CD8-positive, alpha-beta memory T cell (primary cell): ENCODE results near the gene DDX25. TPM values are rescaled to one million over a fixed set of nuclear protein-coding genes. Genes with fewer than 3 reads are reported as not detected.

Experiments used
- CTCF ChIA-PET: fragments of 350-600 bp; sonication (Branson Sonifier 250); formaldehyde crosslinking; loops from one replicate; lab custom pipeline; 2021; ENCODE audit warnings: antibody characterized with exemption; lab: Charles Lee
- POLR2A ChIA-PET: fragments of 350-600 bp; sonication (Branson Sonifier 250); formaldehyde crosslinking; loops from one replicate; lab custom pipeline; 2021; ENCODE audit warnings: antibody characterized with exemption; lab: Charles Lee
- DNase-seq, 5 donors: peaks; one replicate each; pipeline versions ENCODE4 v3.0.0 to v3.0.0-alpha.2; 2020 to 2022; ENCODE audit warnings: mixed read lengths in 1 of 5
- H3K27ac ChIP-seq: one replicate; pipeline ENCODE4 v1.7.0; 2013; ENCODE audit warnings: low read depth, mild to moderate bottlenecking, low read length, moderate library complexity
- H3K27me3 ChIP-seq: 2 replicates; pipeline ENCODE4 v1.7.0; 2013; ENCODE audit warnings: low read length, mild to moderate bottlenecking; ENCODE audit not compliant: insufficient read depth, poor library complexity, severe bottlenecking
- H3K36me3 ChIP-seq: 2 replicates; pipeline ENCODE4 v1.7.0; 2013; ENCODE audit warnings: mild to moderate bottlenecking, low read length, moderate library complexity; ENCODE audit not compliant: insufficient read depth
- H3K4me1 ChIP-seq: 2 replicates; pipeline ENCODE4 v1.7.0; 2013; ENCODE audit warnings: mild to moderate bottlenecking, low read length, moderate library complexity; ENCODE audit not compliant: insufficient read depth
- H3K4me3 ChIP-seq: 2 replicates; pipeline ENCODE4 v1.7.0; 2013; ENCODE audit warnings: mild to moderate bottlenecking, low read length
- H3K9me3 ChIP-seq: 2 replicates; pipeline ENCODE4 v1.7.0; 2013; ENCODE audit warnings: mild to moderate bottlenecking, low read length
- H3K27ac Mint-ChIP-seq, 8 donors: one replicate each; pipeline ENCODE4 v1.8.0; 2020 to 2021; ENCODE audit warnings: mixed read lengths in 8 of 8, mild to moderate bottlenecking in 6 of 8, inconsistent platforms in 3 of 8, moderate library complexity in 3 of 8
- H3K27me3 Mint-ChIP-seq, 2 donors: one replicate each; pipeline ENCODE4 v1.8.0; 2020 to 2021; ENCODE audit warnings: mixed read lengths in 2 of 2, mild to moderate bottlenecking in 1 of 2, moderate library complexity in 1 of 2
- H3K36me3 Mint-ChIP-seq, 3 donors: one replicate each; pipeline ENCODE4 v1.8.0; 2020 to 2021; ENCODE audit warnings: mixed read lengths in 3 of 3, inconsistent platforms in 1 of 3, mild to moderate bottlenecking in 1 of 3
- H3K4me1 Mint-ChIP-seq, 3 donors: one replicate each; pipeline ENCODE4 v1.8.0; 2020 to 2021; ENCODE audit warnings: mixed read lengths in 3 of 3, inconsistent platforms in 1 of 3, mild to moderate bottlenecking in 1 of 3
- H3K4me3 Mint-ChIP-seq, 7 donors: one replicate each; pipeline ENCODE4 v1.8.0; 2020 to 2021; ENCODE audit warnings: mixed read lengths in 7 of 7, mild to moderate bottlenecking in 6 of 7, moderate library complexity in 4 of 7, inconsistent platforms in 2 of 7
- H3K9me3 Mint-ChIP-seq, 5 donors: one replicate each; pipeline ENCODE4 v1.8.0; 2020 to 2022; ENCODE audit warnings: mixed read lengths in 5 of 5, mild to moderate bottlenecking in 3 of 5, moderate library complexity in 2 of 5, inconsistent platforms in 1 of 5
- polyA plus RNA-seq: library from polyadenylated mRNA; unstranded; fragments of 300-500 nt; fragmentation: Illumina TruSeq; gene quantifications from one replicate; pipeline ENCODE4 v1.2.3, GENCODE V29; 2021
- total RNA-seq, 2 experiments: library from RNA; stranded (reverse); gene quantifications; one replicate each; pipeline ENCODE4 v1.2.3, GENCODE V29; 2021

Gene DDX25
- total and polyA plus RNA-seq, 3 experiments from 2014 or later, result 0.46 TPM; not detected in 2

DNA sequence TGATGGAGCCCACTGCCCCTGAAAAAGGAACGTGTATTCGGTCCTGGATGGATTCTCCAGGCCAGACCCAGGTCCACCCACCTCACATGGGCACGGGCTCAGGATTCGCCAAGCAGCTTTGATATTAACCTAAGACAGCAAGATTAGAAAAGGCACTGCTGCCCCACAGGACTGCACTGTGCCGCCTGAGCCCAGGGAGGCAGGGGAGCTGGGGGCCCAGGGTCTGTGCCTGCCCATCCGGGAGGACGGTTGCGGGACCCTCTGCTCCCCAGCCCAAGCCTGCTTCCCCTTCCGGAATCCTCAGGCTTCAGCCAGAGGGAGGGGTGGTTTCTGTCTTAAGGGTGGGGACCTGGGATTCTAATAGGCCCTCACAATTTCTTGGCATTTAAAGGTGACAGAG, 28.0 kb downstream of the DDX25 start:
- Mint-ChIP-seq H3K27ac (no peak overlapping the region), H3K9me3 (no peaks in the 10 kb centered on the region), H3K4me1 (peaks cover 0 to 5% (median 0%) of the 10 kb centered on the region in 3 donors), H3K36me3 (no peaks in the 10 kb centered on the region), H3K27me3 (peaks cover 9 to 37% of the 10 kb centered on the region in 2 donors), H3K4me3 (no peak overlapping the region)
- Histone ChIP-seq H3K4me3 (no peak overlapping the region), H3K9me3 (no peaks in the 10 kb centered on the region), H3K27me3 (no peaks in the 10 kb centered on the region), H3K36me3 (no peaks in the 10 kb centered on the region), H3K27ac (no peak overlapping the region), H3K4me1 (no peaks in the 10 kb centered on the region)
- ChIA-PET CTCF (no interaction called here), POLR2A (no interaction called here)
- DNase-seq, result no peak

- no peak overlapping the region for H3K4me3 Mint-ChIP-seq
- DNase-seq, result no peak
- POLR2A ChIA-PET, result no interaction called here
- H3K27ac ChIP-seq, result no peak overlapping the region
- no peak overlapping the region for H3K27ac Mint-ChIP-seq
- no peak overlapping the region for H3K4me3 ChIP-seq
- no peaks in the 10 kb centered on the region for H3K9me3 ChIP-seq
- peaks cover 0 to 5% (median under 1%) of the 10 kb centered on the region in 3 donors for H3K4me1 Mint-ChIP-seq
- peaks cover 9 to 31% of the 10 kb centered on the region in 2 donors for H3K27me3 Mint-ChIP-seq
- H3K4me1 ChIP-seq, result no peaks in the 10 kb centered on the region
- H3K9me3 Mint-ChIP-seq, result no peaks in the 10 kb centered on the region
- CTCF ChIA-PET, result no interaction called here
- H3K36me3 ChIP-seq, result no peaks in the 10 kb centered on the region
- no peaks in the 10 kb centered on the region for H3K27me3 ChIP-seq
- H3K36me3 Mint-ChIP-seq, result no peaks in the 10 kb centered on the region
These were observed 28.9 kb downstream of the DDX25 start for GRCh38 chr11:125933030-125933813.

DNA sequence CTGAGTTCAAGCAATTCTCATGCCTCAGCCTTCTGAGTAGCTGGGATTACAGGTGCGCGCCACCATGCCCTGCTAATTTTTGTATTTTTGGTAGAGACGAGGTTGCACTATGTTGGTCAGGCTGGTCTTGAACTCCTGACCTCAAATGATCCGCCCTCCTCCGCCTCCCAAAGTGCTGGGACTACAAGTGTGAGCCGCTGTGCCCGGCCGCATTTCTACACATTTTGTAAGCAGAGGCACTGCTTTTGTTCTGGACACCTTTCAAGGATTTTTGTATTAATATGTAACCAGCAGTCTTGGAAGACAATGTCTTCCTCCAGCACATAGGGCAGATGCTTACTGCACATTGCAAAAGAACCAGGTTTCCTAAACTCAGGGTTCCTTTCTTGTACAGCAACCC, 30.2 kb downstream of the DDX25 start:
- Mint-ChIP-seq H3K9me3 (no peaks in the 10 kb centered on the region), H3K27ac (no peak overlapping the region), H3K4me1 (peaks cover 0 to 11% (median 8%) of the 10 kb centered on the region in 3 donors), H3K36me3 (no peaks in the 10 kb centered on the region), H3K4me3 (no peak overlapping the region), H3K27me3 (peaks cover 4 to 22% of the 10 kb centered on the region in 2 donors)
- DNase-seq, result no peak
- POLR2A ChIA-PET, result no interaction called here
- H3K9me3 ChIP-seq, result no peaks in the 10 kb centered on the region
- no peak overlapping the region for H3K4me3 ChIP-seq
- no peaks in the 10 kb centered on the region for H3K36me3 ChIP-seq
- no peaks in the 10 kb centered on the region for H3K27me3 ChIP-seq
- CTCF ChIA-PET, result no interaction called here
- no peaks in the 10 kb centered on the region for H3K4me1 ChIP-seq
- no peak overlapping the region for H3K27ac ChIP-seq

DNA sequence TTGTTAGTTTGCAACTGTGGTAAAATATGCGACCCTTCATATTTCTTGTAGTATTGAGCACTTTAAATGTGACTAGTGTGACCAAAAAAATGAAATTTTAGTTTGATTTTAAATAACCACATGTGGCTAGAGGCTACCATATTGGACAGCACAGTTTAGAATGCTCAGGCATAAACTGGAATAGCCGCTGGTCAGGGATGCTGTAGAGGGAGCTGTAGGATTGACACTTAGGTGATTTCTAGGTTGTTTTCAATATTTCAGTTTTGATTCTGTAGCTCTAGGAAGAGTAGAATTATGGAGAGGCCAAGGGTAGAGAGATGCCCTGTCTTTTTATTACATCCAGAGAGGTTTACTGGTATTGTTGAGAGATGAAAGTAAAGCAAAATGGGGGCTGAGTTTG, 30.7 kb downstream of the DDX25 start:
- Mint-ChIP-seq H3K4me1 (peaks cover 0 to 11% (median 8%) of the 10 kb centered on the region in 3 donors), H3K36me3 (no peaks in the 10 kb centered on the region), H3K4me3 (no peak overlapping the region), H3K27ac (no peak overlapping the region), H3K27me3 (peaks cover 2 to 17% of the 10 kb centered on the region in 2 donors), H3K9me3 (no peaks in the 10 kb centered on the region)
- CTCF ChIA-PET, result no interaction called here
- H3K9me3 ChIP-seq, result no peaks in the 10 kb centered on the region
- DNase-seq, result no peak
- POLR2A ChIA-PET, result no interaction called here
- H3K36me3 ChIP-seq, result no peaks in the 10 kb centered on the region
- no peak overlapping the region for H3K27ac ChIP-seq
- H3K27me3 ChIP-seq, result no peaks in the 10 kb centered on the region
- no peaks in the 10 kb centered on the region for H3K4me1 ChIP-seq
- H3K4me3 ChIP-seq, result no peak overlapping the region

GRCh38 chr11:125935618-125936199, 31.4 kb downstream of the DDX25 start:
- H3K4me3 ChIP-seq, result no peak overlapping the region
- ChIA-PET POLR2A (no interaction called here), CTCF (no interaction called here)
- Mint-ChIP-seq H3K4me3 (no peak overlapping the region), H3K27me3 (peaks cover 2 to 16% of the 10 kb centered on the region in 2 donors), H3K4me1 (peaks cover 0 to 11% (median 8%) of the 10 kb centered on the region in 3 donors), H3K27ac (no peak overlapping the region), H3K9me3 (no peaks in the 10 kb centered on the region), H3K36me3 (no peaks in the 10 kb centered on the region)
- no peak for DNase-seq
- H3K9me3 ChIP-seq, result no peaks in the 10 kb centered on the region
- H3K27me3 ChIP-seq, result no peaks in the 10 kb centered on the region
- no peaks in the 10 kb centered on the region for H3K4me1 ChIP-seq
- H3K27ac ChIP-seq, result no peak overlapping the region
- H3K36me3 ChIP-seq, result no peaks in the 10 kb centered on the region

DNA sequence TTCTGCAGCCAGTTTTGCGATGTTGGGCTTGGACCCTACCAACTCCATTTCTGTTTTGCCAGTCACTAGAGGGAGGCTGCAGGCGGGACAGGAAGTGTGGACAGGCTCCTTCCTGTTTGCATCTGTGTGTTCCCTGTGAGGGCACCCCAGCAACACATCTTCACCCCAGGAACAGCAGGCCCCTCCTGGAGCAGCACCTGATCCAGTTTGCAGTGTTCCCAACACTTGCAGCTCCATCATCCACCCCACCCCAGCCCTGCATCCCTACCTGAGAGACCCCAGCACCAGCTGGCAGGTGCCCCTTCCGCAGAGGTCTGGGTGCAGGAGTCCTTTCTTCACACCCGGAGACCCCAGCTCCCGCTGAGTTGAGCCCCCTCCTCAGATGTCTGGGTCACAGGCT, 34.1 kb downstream of the DDX25 start:
- Histone ChIP-seq H3K27me3 (no peaks in the 10 kb centered on the region), H3K36me3 (no peaks in the 10 kb centered on the region), H3K27ac (no peak overlapping the region), H3K9me3 (no peaks in the 10 kb centered on the region), H3K4me3 (no peak overlapping the region), H3K4me1 (no peaks in the 10 kb centered on the region)
- H3K27ac Mint-ChIP-seq, result no peak overlapping the region
- ChIA-PET POLR2A (no interaction called here), CTCF (interaction anchor here (0.9 to 1.0 kb wide), 2 partner anchors 18 to 20 kb away, joined by 3 read pairs; no protein-coding TSS in a partner anchor)
- H3K4me1 Mint-ChIP-seq, result peaks cover 5 to 17% (median 16%) of the 10 kb centered on the region in 3 donors
- no peaks in the 10 kb centered on the region for H3K9me3 Mint-ChIP-seq
- no peak for DNase-seq
- H3K36me3 Mint-ChIP-seq, result no peaks in the 10 kb centered on the region
- H3K27me3 Mint-ChIP-seq, result peaks cover 0 to 3% of the 10 kb centered on the region in 2 donors
- no peak overlapping the region for H3K4me3 Mint-ChIP-seq

GRCh38 chr11:125939081-125939521, 34.8 kb downstream of the DDX25 start:
- Mint-ChIP-seq H3K27ac (no peak overlapping the region), H3K4me3 (no peak overlapping the region), H3K27me3 (no peaks in the 10 kb centered on the region), H3K4me1 (peaks cover 5 to 17% (median 16%) of the 10 kb centered on the region in 3 donors), H3K36me3 (no peaks in the 10 kb centered on the region), H3K9me3 (no peaks in the 10 kb centered on the region)
- ChIA-PET CTCF (interaction anchor here (1.0 kb wide), 1 partner anchor 21 kb away, joined by 3 read pairs; no protein-coding TSS in a partner anchor), POLR2A (no interaction called here)
- Histone ChIP-seq H3K27me3 (no peaks in the 10 kb centered on the region), H3K36me3 (no peaks in the 10 kb centered on the region), H3K9me3 (no peaks in the 10 kb centered on the region), H3K27ac (no peak overlapping the region), H3K4me3 (no peak overlapping the region), H3K4me1 (no peaks in the 10 kb centered on the region)
- no peak for DNase-seq

DNA sequence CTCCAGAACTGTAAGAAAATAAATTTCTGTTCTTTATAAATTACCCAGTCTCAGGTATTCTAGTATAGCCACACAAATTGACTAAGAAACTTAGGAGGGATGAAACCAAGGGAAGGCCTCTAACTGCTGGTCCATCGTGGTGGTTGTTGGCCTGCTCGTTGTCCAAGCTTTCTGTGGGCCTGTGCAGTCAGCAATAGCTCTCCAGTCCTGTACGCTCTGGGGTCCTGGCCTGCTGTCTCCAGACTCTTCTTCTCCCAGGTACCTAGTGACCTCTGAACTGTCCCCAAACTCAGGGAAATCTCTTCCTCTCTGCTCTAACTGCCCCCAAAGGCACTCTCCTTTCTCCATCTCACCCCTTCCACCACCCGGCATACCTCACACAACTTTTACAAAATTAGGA, 35.8 kb downstream of the DDX25 start:
- H3K27ac ChIP-seq, result no peak overlapping the region
- Mint-ChIP-seq H3K4me3 (no peak overlapping the region), H3K27me3 (no peaks in the 10 kb centered on the region), H3K9me3 (no peaks in the 10 kb centered on the region), H3K27ac (peak overlapping the region in 1 of 8 donors; percentile 34), H3K36me3 (no peaks in the 10 kb centered on the region), H3K4me1 (peaks cover 5 to 17% (median 16%) of the 10 kb centered on the region in 3 donors)
- H3K27me3 ChIP-seq, result no peaks in the 10 kb centered on the region
- CTCF ChIA-PET, result interaction anchor here (0.8 kb wide), 1 partner anchor 10 kb away, joined by 3 read pairs; no protein-coding TSS in a partner anchor
- POLR2A ChIA-PET, result interaction anchor here (0.7 kb wide), 2 partner anchors 420 to 1165 kb away, joined by 3 to 4 read pairs; no protein-coding TSS in a partner anchor
- no peaks in the 10 kb centered on the region for H3K9me3 ChIP-seq
- no peaks in the 10 kb centered on the region for H3K36me3 ChIP-seq
- H3K4me1 ChIP-seq, result no peaks in the 10 kb centered on the region
- no peak overlapping the region for H3K4me3 ChIP-seq
- DNase-seq, result no peak
